H9 (cell line): Measurements from ENCODE around the gene GLDC. TPM values are rescaled to one million over a fixed set of nuclear protein-coding genes. Genes with fewer than 3 reads are reported as not detected.
A peak's percentile ranks its signal among the peaks of the same experiment; 100 is the strongest.

Experiments used
- DNase-seq: peaks from one replicate; pipeline ENCODE4 v3.0.0-alpha.2; 2017
- H2AFZ ChIP-seq: one replicate; pipeline ENCODE4 v1.6.1; 2013; ENCODE audit warnings: mild to moderate bottlenecking, low read length, control low read depth, moderate library complexity
- H2AK5ac ChIP-seq: 2 replicates; pipeline ENCODE4 v1.6.1; 2013; ENCODE audit warnings: low read length, control low read depth, mixed read lengths; ENCODE audit not compliant: insufficient read length
- H2BK120ac ChIP-seq: one replicate; pipeline ENCODE4 v1.6.1; 2013; ENCODE audit warnings: low read depth, mild to moderate bottlenecking, low read length, control low read depth, inconsistent platforms; ENCODE audit not compliant: poor library complexity, severe bottlenecking
- H2BK12ac ChIP-seq: 2 replicates; pipeline ENCODE4 v1.6.1; 2013; ENCODE audit warnings: low read length, control low read depth, mixed read lengths, low read depth; ENCODE audit not compliant: insufficient read length
- H2BK15ac ChIP-seq: 2 replicates; pipeline ENCODE4 v1.6.1; 2013; ENCODE audit warnings: low read depth, low read length, control low read depth
- H2BK20ac ChIP-seq: one replicate; pipeline ENCODE4 v1.6.1; 2013; ENCODE audit warnings: low read depth, mild to moderate bottlenecking, low read length, control low read depth, inconsistent platforms; ENCODE audit not compliant: poor library complexity, severe bottlenecking
- H2BK5ac ChIP-seq: 2 replicates; pipeline ENCODE4 v1.6.1; 2013; ENCODE audit warnings: low read length, control low read depth, mixed read lengths; ENCODE audit not compliant: insufficient read length
- H3K14ac ChIP-seq: 2 replicates; pipeline ENCODE4 v1.6.1; 2013; ENCODE audit warnings: low read length, control low read depth; ENCODE audit not compliant: insufficient read depth
- H3K18ac ChIP-seq: 2 replicates; pipeline ENCODE4 v1.6.1; 2013; ENCODE audit warnings: low read depth, mild to moderate bottlenecking, mixed read lengths, low read length, control low read depth; ENCODE audit not compliant: insufficient read length
- H3K23ac ChIP-seq: 2 replicates; pipeline ENCODE4 v1.6.1; 2013; ENCODE audit warnings: low read length, control low read depth, mixed read lengths, low read depth; ENCODE audit not compliant: insufficient read length
- H3K23me2 ChIP-seq: 2 replicates; pipeline ENCODE4 v1.6.1; 2013; ENCODE audit warnings: low read depth, mild to moderate bottlenecking, mixed read lengths, low read length, control low read depth; ENCODE audit not compliant: insufficient read length, poor library complexity, severe bottlenecking
- H3K27ac ChIP-seq: 2 replicates; pipeline ENCODE4 v1.5.1; 2013; ENCODE audit warnings: low read length, control low read depth, mixed read lengths, low read depth; ENCODE audit not compliant: insufficient read length
- H3K27me3 ChIP-seq: 2 replicates; pipeline ENCODE4 v1.6.1; 2013; ENCODE audit warnings: low read length, control low read depth, inconsistent platforms; ENCODE audit not compliant: insufficient read depth
- H3K4ac ChIP-seq: 2 replicates; pipeline ENCODE4 v1.6.1; 2013; ENCODE audit warnings: low read depth, mild to moderate bottlenecking, control low read depth, inconsistent platforms, low read length, moderate library complexity
- H3K4me1 ChIP-seq: 2 replicates; pipeline ENCODE4 v1.6.1; 2013; ENCODE audit warnings: low read length, control low read depth, inconsistent platforms; ENCODE audit not compliant: insufficient read depth
- H3K4me2 ChIP-seq: 2 replicates; pipeline ENCODE4 v1.6.1; 2013; ENCODE audit warnings: low read length, control low read depth, mixed read lengths; ENCODE audit not compliant: insufficient read length, insufficient read depth
- H3K56ac ChIP-seq: 2 replicates; pipeline ENCODE4 v1.6.1; 2013; ENCODE audit warnings: low read depth, mild to moderate bottlenecking, mixed read lengths, low read length, control low read depth; ENCODE audit not compliant: insufficient read length
- H3K79me1 ChIP-seq: 2 replicates; pipeline ENCODE4 v1.6.1; 2013; ENCODE audit warnings: low read depth, mild to moderate bottlenecking, moderate library complexity, low read length, control low read depth, inconsistent platforms; ENCODE audit not compliant: insufficient read depth, poor library complexity, severe bottlenecking
- H3K79me2 ChIP-seq: 2 replicates; pipeline ENCODE4 v1.6.1; 2013; ENCODE audit warnings: low read length, control low read depth, inconsistent platforms; ENCODE audit not compliant: insufficient read depth
- H3K9ac ChIP-seq: 2 replicates; pipeline ENCODE4 v1.6.1; 2013; ENCODE audit warnings: low read length, control low read depth, mixed read lengths; ENCODE audit not compliant: insufficient read length; ENCODE audit errors: extremely low read depth
- H3K9me3 ChIP-seq: one replicate; pipeline ENCODE4 v1.6.1; 2013; ENCODE audit warnings: low read depth, low read length, inconsistent platforms; ENCODE audit not compliant: control insufficient read depth
- H3T11ph ChIP-seq: one replicate; pipeline ENCODE4 v1.6.1; 2013; ENCODE audit warnings: mild to moderate bottlenecking, low read length, control low read depth, inconsistent platforms
- H4K20me1 ChIP-seq: one replicate; pipeline ENCODE4 v1.6.1; 2013; ENCODE audit not compliant: control insufficient read depth, insufficient read length, insufficient read depth
- H4K5ac ChIP-seq: 2 replicates; pipeline ENCODE4 v1.6.1; 2013; ENCODE audit warnings: low read depth, mild to moderate bottlenecking, mixed read lengths, low read length, control low read depth; ENCODE audit not compliant: insufficient read length
- H4K8ac ChIP-seq: replicated peaks from 2 replicates; pipeline ENCODE4 v1.6.1; 2013; ENCODE audit warnings: low read length, control low read depth, mixed read lengths, low read depth; ENCODE audit not compliant: insufficient read length
- H4K91ac ChIP-seq: 2 replicates; pipeline ENCODE4 v1.6.1; 2013; ENCODE audit warnings: low read depth, mild to moderate bottlenecking, moderate library complexity, mixed read lengths, low read length, control low read depth; ENCODE audit not compliant: insufficient read length
- H3K27ac Mint-ChIP-seq, 3 experiments: 2 replicates in 2 of 3; 3 replicates in 1 of 3; pipeline ENCODE4 v1.8.0; 2020 to 2021; ENCODE audit warnings: mixed read lengths in 3 of 3, mild to moderate bottlenecking in 1 of 3, moderate library complexity in 1 of 3
- H3K27me3 Mint-ChIP-seq: 2 replicates; pipeline ENCODE4 v1.8.0; 2021; ENCODE audit warnings: low read depth, mild to moderate bottlenecking, moderate library complexity, mixed read lengths
- H3K36me3 Mint-ChIP-seq, 3 experiments: 2 replicates in 2 of 3; 3 replicates in 1 of 3; pipeline ENCODE4 v1.8.0; 2020 to 2021; ENCODE audit warnings: low read depth in 3 of 3, mixed read lengths in 3 of 3; ENCODE audit not compliant: insufficient read depth in 1 of 3
- H3K4me1 Mint-ChIP-seq, 2 experiments: 2 replicates each; pipeline ENCODE4 v1.8.0; 2020; ENCODE audit warnings: mixed read lengths in 2 of 2
- H3K4me3 Mint-ChIP-seq, 2 experiments: 2 replicates in 1 of 2; 3 replicates in 1 of 2; pipeline ENCODE4 v1.8.0; 2020 to 2021; ENCODE audit warnings: mild to moderate bottlenecking in 2 of 2, mixed read lengths in 2 of 2, moderate library complexity in 1 of 2
- H3K9me3 Mint-ChIP-seq, 2 experiments: 2 replicates in 1 of 2; 3 replicates in 1 of 2; pipeline ENCODE4 v1.8.0; 2020; ENCODE audit warnings: mild to moderate bottlenecking in 2 of 2, mixed read lengths in 2 of 2, moderate library complexity in 1 of 2
- WGBS: extraction: QIAGEN DNeasy Blood & Tissue Kit; methylation state at CpG from one replicate; pipeline ENCODE4 v1.1.7; 2013; ENCODE audit warnings: missing lambda C conversion rate, low lambda C conversion rate, mixed read lengths; ENCODE audit not compliant: insufficient read length; ENCODE audit errors: extremely low coverage; 5-methylcytosine and 5-hydroxymethylcytosine counted together
- total RNA-seq: library from RNA; stranded (reverse); gene quantifications from 2 replicates; pipeline ENCODE4 v1.2.1, GENCODE V29; 2021
- TF ChIP-seq, protein P1 (sequence below): fragments of 200-600 bp; sonication (generic); conservative IDR thresholded peaks from 3 replicates; pipeline ENCODE4 v1.8.0; 2021; ENCODE audit warnings: antibody characterized with exemption, mild to moderate bottlenecking

The GLDC gene
- total RNA-seq, 1 experiment from 2014 or later, result 74.4 TPM

DNA sequence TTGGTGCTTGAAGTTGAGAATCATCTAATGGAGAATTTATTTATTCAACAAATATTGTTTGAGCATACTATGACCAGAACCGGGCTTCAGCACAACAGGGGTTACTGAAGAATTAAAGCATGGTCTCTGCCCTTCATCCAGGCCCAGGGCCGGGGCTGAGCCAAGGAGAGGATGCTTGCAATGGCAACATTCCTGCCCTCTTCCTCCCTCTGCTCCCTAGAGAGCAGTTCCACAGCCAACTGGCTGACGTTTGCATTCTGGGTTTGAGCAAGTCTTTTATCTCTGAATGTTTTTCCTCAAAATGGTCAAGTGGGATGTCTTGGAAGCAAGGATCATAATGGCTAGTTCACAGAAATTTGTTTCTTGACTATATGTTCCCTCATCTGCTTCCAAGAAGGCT lies 80.7 kb downstream of the GLDC start:
- Histone ChIP-seq H3K4me1 (no peaks in the 10 kb centered on the region), H2BK15ac (no peak overlapping the region), H2BK12ac (no peak overlapping the region), H3K79me2 (no peaks in the 10 kb centered on the region), H3K9me3 (no peaks in the 10 kb centered on the region), H4K20me1 (no peaks in the 10 kb centered on the region), H3K4ac (no peak overlapping the region), H2BK120ac (no peak overlapping the region), H4K91ac (no peak overlapping the region), H4K8ac (no peak overlapping the region), H3K9ac (no peak overlapping the region), H4K5ac (no peak overlapping the region), H3K56ac (no peak overlapping the region), H3K23ac (no peak overlapping the region), H2BK20ac (no peak overlapping the region), H3K23me2 (no peaks in the 10 kb centered on the region), H3K18ac (no peak overlapping the region), H3K79me1 (no peaks in the 10 kb centered on the region), H3K14ac (no peak overlapping the region), H3K4me2 (no peak overlapping the region), H3K27me3 (no peaks in the 10 kb centered on the region; the same call in 1 of the 2 replicates), H2AFZ (no peak overlapping the region), H2AK5ac (no peak overlapping the region), H3T11ph (no peak overlapping the region), H3K27ac (no peak overlapping the region), H2BK5ac (no peak overlapping the region)
- TF ChIP-seq, protein P1, sequence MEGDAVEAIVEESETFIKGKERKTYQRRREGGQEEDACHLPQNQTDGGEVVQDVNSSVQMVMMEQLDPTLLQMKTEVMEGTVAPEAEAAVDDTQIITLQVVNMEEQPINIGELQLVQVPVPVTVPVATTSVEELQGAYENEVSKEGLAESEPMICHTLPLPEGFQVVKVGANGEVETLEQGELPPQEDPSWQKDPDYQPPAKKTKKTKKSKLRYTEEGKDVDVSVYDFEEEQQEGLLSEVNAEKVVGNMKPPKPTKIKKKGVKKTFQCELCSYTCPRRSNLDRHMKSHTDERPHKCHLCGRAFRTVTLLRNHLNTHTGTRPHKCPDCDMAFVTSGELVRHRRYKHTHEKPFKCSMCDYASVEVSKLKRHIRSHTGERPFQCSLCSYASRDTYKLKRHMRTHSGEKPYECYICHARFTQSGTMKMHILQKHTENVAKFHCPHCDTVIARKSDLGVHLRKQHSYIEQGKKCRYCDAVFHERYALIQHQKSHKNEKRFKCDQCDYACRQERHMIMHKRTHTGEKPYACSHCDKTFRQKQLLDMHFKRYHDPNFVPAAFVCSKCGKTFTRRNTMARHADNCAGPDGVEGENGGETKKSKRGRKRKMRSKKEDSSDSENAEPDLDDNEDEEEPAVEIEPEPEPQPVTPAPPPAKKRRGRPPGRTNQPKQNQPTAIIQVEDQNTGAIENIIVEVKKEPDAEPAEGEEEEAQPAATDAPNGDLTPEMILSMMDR, result no peak
- no CpG with 5 or more reads among the region's 3 CpGs for WGBS
- peaks cover 0 to 4% of the 10 kb centered on the region in 2 experiments; a peak in 1 of 4 replicates for H3K4me1 Mint-ChIP-seq
- H3K36me3 Mint-ChIP-seq, result peaks cover 20 to 44% (median 27%) of the 10 kb centered on the region in 3 experiments
- H3K27ac Mint-ChIP-seq, result 0 out of 7 replicates have a peak overlapping the region, but pooled peaks of 1 of the 3 experiments have one; percentile 6
- H3K27me3 Mint-ChIP-seq, result no peaks in the 10 kb centered on the region
- H3K4me3 Mint-ChIP-seq, result no peak overlapping the region
- DNase-seq, result no peak
- H3K9me3 Mint-ChIP-seq, result no peaks in the 10 kb centered on the region
